T-cell (primary cell): ENCODE data around the gene CNTN5. TPM values are rescaled to one million over a fixed set of nuclear protein-coding genes. Genes with fewer than 3 reads are reported as not detected.

Experiments used
- ATAC-seq, 4 experiments: fragments of 200-7000 bp in 3 of 4; fragments of 150-1000 bp in 1 of 4; cut with Tn5 transposase; replicated peaks in 1 of 4; 1 replicate in 3 of 4; 2 replicates in 1 of 4; pipeline ENCODE4 v1.10.0; 2021; ENCODE audit warnings: moderate library complexity in 3 of 4, mild to moderate bottlenecking in 2 of 4, moderate number of reproducible peaks in 1 of 4
- CTCF ChIA-PET, 2 donors: fragments of 300-600 bp; sonication (Branson Sonifier 250); formaldehyde crosslinking; loops; one replicate each; lab custom pipeline; 2022; ENCODE audit warnings: antibody characterized with exemption in 2 of 2; lab: Charles Lee
- POLR2A ChIA-PET, 2 donors: fragments of 300-600 bp; sonication (Branson Sonifier 250); formaldehyde crosslinking; loops; one replicate each; lab custom pipeline; 2022; ENCODE audit warnings: antibody characterized with exemption in 2 of 2; lab: Charles Lee
- DNase-seq, 35 experiments: peaks; one replicate each; pipeline versions ENCODE4 v3.0.0 to v3.0.0-alpha.2; 2013 to 2023
- H3K27ac ChIP-seq: one replicate; pipeline ENCODE4 v1.5.1; 2013; ENCODE audit warnings: low read length
- H3K27me3 ChIP-seq, 2 experiments: replicated peaks in 1 of 2; 1 replicate in 1 of 2; 2 replicates in 1 of 2; pipeline versions ENCODE4 v1.6.1 to v1.7.0; 2013; ENCODE audit warnings: low read length in 1 of 2, mixed read lengths in 1 of 2; ENCODE audit not compliant: control insufficient read depth in 2 of 2, insufficient read depth in 2 of 2; ENCODE audit errors: extremely low read depth in 1 of 2
- H3K36me3 ChIP-seq, 2 donors: 1 replicate in 1 of 2; 2 replicates in 1 of 2; pipeline versions ENCODE4 v1.6.1 to v1.7.0; 2013; ENCODE audit warnings: low read length in 1 of 2; ENCODE audit not compliant: control insufficient read depth in 2 of 2, insufficient read depth in 1 of 2; ENCODE audit errors: extremely low read depth in 1 of 2
- H3K4me1 ChIP-seq, 2 experiments: 1 replicate in 1 of 2; 2 replicates in 1 of 2; pipeline versions ENCODE4 v1.6.1 to v1.7.0; 2013; ENCODE audit warnings: low read length in 2 of 2, mixed read lengths in 1 of 2; ENCODE audit not compliant: insufficient read depth in 2 of 2, control insufficient read depth in 1 of 2; ENCODE audit errors: extremely low read depth in 1 of 2
- H3K4me3 ChIP-seq, 2 donors: 1 replicate in 1 of 2; 2 replicates in 1 of 2; pipeline versions ENCODE4 v1.5.1 to v1.7.0; 2013; ENCODE audit warnings: mild to moderate bottlenecking in 2 of 2, low read length in 1 of 2, moderate library complexity in 1 of 2; ENCODE audit not compliant: control insufficient read depth in 1 of 2; ENCODE audit errors: extremely low read depth in 1 of 2
- H3K9me3 ChIP-seq: 2 replicates; pipeline ENCODE4 v1.7.0; 2013
- H3K27ac Mint-ChIP-seq, 2 donors: one replicate each; pipeline ENCODE4 v1.8.0; 2020 to 2021; ENCODE audit warnings: mild to moderate bottlenecking in 2 of 2, mixed read lengths in 2 of 2
- H3K27me3 Mint-ChIP-seq, 2 donors: one replicate each; pipeline ENCODE4 v1.8.0; 2021 to 2022; ENCODE audit warnings: mixed read lengths in 2 of 2
- H3K36me3 Mint-ChIP-seq: one replicate; pipeline ENCODE4 v1.8.0; 2021; ENCODE audit warnings: mixed read lengths
- H3K4me1 Mint-ChIP-seq, 3 donors: one replicate each; pipeline ENCODE4 v1.8.0; 2020 to 2022; ENCODE audit warnings: mixed read lengths in 3 of 3, mild to moderate bottlenecking in 1 of 3
- H3K4me3 Mint-ChIP-seq, 3 donors: one replicate each; pipeline ENCODE4 v1.8.0; 2020 to 2022; ENCODE audit warnings: mild to moderate bottlenecking in 3 of 3, mixed read lengths in 3 of 3, moderate library complexity in 3 of 3
- H3K9me3 Mint-ChIP-seq, 3 donors: one replicate each; pipeline ENCODE4 v1.8.0; 2020 to 2022; ENCODE audit warnings: mixed read lengths in 3 of 3
- WGBS: methylation state at CpG from one replicate; pipeline ENCODE4 v1.1.5; 2013; ENCODE audit warnings: missing lambda C conversion rate; ENCODE audit not compliant: insufficient coverage; 5-methylcytosine and 5-hydroxymethylcytosine counted together
- total RNA-seq, 35 experiments: library from RNA in 6 of 35; stranded (reverse) in 6 of 35; fragments of 120-200 nt in 1 of 35; gene quantifications; one replicate each; pipeline versions ENCODE4 v1.2.1 to v1.2.4 and lab custom pipeline; 2013 to 2026

Gene CNTN5
- total RNA-seq (not detected), total RNA-seq (lab: John Stamatoyannopoulos, UW) (0 to 0.08 (median 0) reads per million in 29 experiments)
- 0.13 TPM for total RNA-seq (2013)

DNA sequence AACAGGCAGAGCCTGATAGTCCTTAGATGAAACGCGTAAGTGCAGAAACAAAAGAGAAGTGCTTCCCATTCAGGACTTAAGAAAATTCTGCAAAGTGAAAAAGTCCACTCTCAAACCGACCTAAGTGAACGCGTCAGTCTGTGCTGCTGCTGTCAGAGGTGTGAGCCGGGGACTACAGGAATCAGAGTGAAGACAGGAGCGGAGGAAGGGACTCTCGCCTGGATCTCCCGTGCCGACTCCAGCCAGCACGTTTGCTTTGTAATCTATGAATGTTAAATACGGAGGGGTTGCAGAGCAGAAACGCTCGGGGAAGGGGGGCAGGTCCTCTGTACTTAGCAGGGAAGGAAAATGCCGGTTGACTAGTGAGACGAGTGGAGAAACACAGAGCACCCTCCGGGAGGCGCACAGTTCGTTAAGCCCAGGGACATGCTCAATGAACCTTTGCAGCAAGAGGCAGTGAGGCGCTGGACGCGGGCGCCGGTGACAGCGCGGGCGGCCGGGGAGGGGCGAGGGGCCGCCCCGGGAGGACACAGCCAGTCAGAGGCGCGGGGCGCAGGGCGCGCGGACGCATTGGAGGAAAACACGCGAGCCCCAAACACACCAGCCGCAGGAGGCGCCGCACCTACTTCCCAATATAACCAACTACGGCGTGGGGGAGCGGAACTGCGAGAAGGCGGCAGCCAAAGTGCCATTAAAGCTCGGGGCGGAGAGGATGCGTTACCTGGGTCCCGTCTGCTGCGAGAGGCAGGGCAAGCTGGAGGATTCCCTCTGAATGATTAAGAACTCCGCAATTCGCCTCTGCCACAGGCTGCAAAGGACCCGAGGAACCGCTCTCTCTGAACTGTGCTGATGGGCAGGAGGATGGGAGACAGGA lies at the start of gene CNTN5:
Gene CNTN5 (plus strand): TSS at position 598 of the 874 bp plus-strand sequence.
- Histone ChIP-seq H3K27ac (no peak within 1 kb of the TSS), H3K4me1 (peaks cover 0 to 3% of the 10 kb centered on the region in 2 experiments), H3K27me3 (peaks cover 6 to 10% of the 10 kb centered on the region in 2 experiments), H3K36me3 (no peaks in the 10 kb centered on the region), H3K4me3 (no peak within 1 kb of the TSS), H3K9me3 (no peaks in the 10 kb centered on the region)
- ChIA-PET CTCF (no interaction called here), POLR2A (no interaction called here)
- peak; percentile 32 to 70 (median 34) for ATAC-seq
- Mint-ChIP-seq H3K4me1 (peaks cover 7 to 12% (median 9%) of the 10 kb centered on the region in 3 donors), H3K9me3 (no peaks in the 10 kb centered on the region), H3K27ac (no peak within 1 kb of the TSS), H3K36me3 (no peaks in the 10 kb centered on the region), H3K4me3 (peak within 1 kb of the TSS in 2 of 3 donors; percentile 5 to 62), H3K27me3 (peaks cover 22% of the 10 kb centered on the region in 2 donors)
- peak in 7 of 35 experiments; percentile 0 to 8 (median 2) for DNase-seq
- 3% methylated on average over 51 of the region's 57 CpGs for WGBS

DNA sequence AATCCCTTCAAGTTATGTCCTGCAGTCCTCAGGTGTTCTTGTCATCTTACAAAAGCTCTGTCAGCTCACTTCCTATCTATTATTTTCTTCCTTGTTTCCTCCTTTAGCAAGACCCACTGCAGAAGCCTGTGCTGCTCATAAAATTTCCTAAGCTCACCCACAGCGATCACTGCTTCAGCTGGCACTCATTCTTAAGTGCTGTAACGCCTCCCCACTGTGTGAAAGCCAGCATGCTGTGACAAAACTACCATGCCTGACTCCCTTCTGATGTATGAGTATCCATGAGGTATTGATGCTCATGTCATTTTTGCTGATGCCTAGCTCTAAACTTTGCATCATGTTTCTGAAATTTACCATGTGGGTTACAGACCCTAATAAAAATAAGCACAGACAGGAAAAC lies 41.5 kb upstream of the CNTN5 start:
- Histone ChIP-seq H3K27me3 (no peaks in the 10 kb centered on the region), H3K27ac (no peak overlapping the region), H3K4me3 (no peak overlapping the region), H3K4me1 (no peaks in the 10 kb centered on the region), H3K9me3 (peaks cover 2% of the 10 kb centered on the region), H3K36me3 (no peaks in the 10 kb centered on the region)
- Mint-ChIP-seq H3K27ac (no peak overlapping the region), H3K9me3 (peaks cover 4 to 13% (median 9%) of the 10 kb centered on the region in 3 donors), H3K4me1 (no peaks in the 10 kb centered on the region), H3K4me3 (no peak overlapping the region), H3K36me3 (no peaks in the 10 kb centered on the region), H3K27me3 (no peaks in the 10 kb centered on the region)
- DNase-seq = no peak
- ChIA-PET POLR2A (no interaction called here), CTCF (no interaction called here)
- ATAC-seq = no peak
- 66% methylated on average over 2 of the region's 2 CpGs for WGBS

- H3K36me3 ChIP-seq = no peaks in the 10 kb centered on the region
- ATAC-seq (no peak), DNase-seq (peak in 1 of 35 experiments; percentile 50)
- CTCF ChIA-PET = interaction anchor here (0.7 to 1.2 kb wide), 6 partner anchors 8 to 1872 kb away, joined by 3 to 5 read pairs (median 3); no protein-coding TSS in a partner anchor
- Mint-ChIP-seq H3K9me3 (no peaks in the 10 kb centered on the region), H3K36me3 (no peaks in the 10 kb centered on the region), H3K27me3 (peaks cover 19% of the 10 kb centered on the region in 2 donors), H3K27ac (no peak overlapping the region), H3K4me1 (peaks cover 6 to 10% (median 7%) of the 10 kb centered on the region in 3 donors), H3K4me3 (no peak overlapping the region)
- POLR2A ChIA-PET = no interaction called here
- WGBS = no CpG with 5 or more reads among the region's 3 CpGs
- H3K4me1 ChIP-seq = peaks cover 0 to 3% of the 10 kb centered on the region in 2 experiments
- H3K4me3 ChIP-seq = no peak overlapping the region
- no peak overlapping the region for H3K27ac ChIP-seq
- H3K9me3 ChIP-seq = no peaks in the 10 kb centered on the region
- peaks cover 2 to 7% of the 10 kb centered on the region in 2 experiments for H3K27me3 ChIP-seq
Measured at GRCh38 chr11:99015634-99016454, 4.9 kb upstream of the CNTN5 start.

DNA sequence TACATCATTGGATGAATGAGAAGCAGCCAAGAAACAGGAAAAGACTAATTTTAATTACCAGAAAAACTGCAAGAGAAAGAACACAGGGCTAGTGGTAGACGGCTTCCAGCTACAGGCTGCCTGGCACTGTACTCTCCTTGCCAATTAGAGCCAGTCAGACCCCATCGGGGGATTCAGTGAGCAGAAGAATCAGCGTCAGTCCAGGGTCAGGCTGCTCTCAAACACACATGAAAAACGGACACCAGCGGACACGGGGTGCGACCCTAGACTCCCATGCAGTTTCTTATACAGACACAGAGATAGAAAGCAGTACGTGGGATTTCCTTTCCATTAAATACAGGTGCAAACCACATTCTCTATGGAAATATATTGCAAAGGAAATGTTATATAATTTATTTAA lies 1.1 kb upstream of the CNTN5 start:
- Mint-ChIP-seq H3K9me3 (no peaks in the 10 kb centered on the region), H3K4me1 (peaks cover 7 to 12% (median 9%) of the 10 kb centered on the region in 3 donors), H3K4me3 (peak overlapping the region in 1 of 3 donors; percentile 62), H3K27me3 (peaks cover 22% of the 10 kb centered on the region in 2 donors), H3K36me3 (no peaks in the 10 kb centered on the region), H3K27ac (no peak overlapping the region)
- DNase-seq = no peak
- Histone ChIP-seq H3K27ac (no peak overlapping the region), H3K4me1 (peaks cover 0 to 3% of the 10 kb centered on the region in 2 experiments), H3K36me3 (no peaks in the 10 kb centered on the region), H3K27me3 (peaks cover 6 to 10% of the 10 kb centered on the region in 2 experiments), H3K4me3 (no peak overlapping the region), H3K9me3 (no peaks in the 10 kb centered on the region)
- POLR2A ChIA-PET = no interaction called here
- CTCF ChIA-PET = no interaction called here
- no peak for ATAC-seq
- 80% methylated on average over 4 of the region's 8 CpGs for WGBS

DNA sequence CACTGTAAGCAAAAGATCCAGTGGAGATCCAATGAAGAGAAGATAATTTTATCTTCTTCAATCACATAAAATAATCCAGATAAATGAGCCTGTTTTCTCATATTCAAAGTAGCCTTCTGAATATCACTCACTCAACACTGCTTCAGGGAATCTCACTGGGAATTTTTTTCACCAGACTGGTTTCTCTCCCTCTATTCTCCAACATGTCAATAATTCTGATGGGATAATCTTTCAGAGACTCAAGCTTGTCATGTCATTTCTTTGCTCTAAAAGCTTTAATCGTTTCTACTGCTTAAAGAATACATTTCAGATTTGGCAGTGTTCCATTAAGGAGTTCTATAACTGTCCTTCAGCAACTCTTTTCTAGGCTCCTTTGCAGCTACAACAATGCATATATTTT lies 16.3 kb downstream of the CNTN5 start:
- no peaks in the 10 kb centered on the region for H3K4me1 ChIP-seq
- H3K4me3 ChIP-seq = no peak overlapping the region
- Mint-ChIP-seq H3K4me3 (no peak overlapping the region), H3K36me3 (no peaks in the 10 kb centered on the region), H3K4me1 (no peaks in the 10 kb centered on the region), H3K27ac (no peak overlapping the region), H3K27me3 (no peaks in the 10 kb centered on the region), H3K9me3 (peaks cover 0 to 4% (median 0%) of the 10 kb centered on the region in 3 donors)
- ChIA-PET POLR2A (no interaction called here), CTCF (no interaction called here)
- H3K9me3 ChIP-seq = no peaks in the 10 kb centered on the region
- no peak overlapping the region for H3K27ac ChIP-seq
- no peaks in the 10 kb centered on the region for H3K36me3 ChIP-seq
- DNase-seq (no peak), ATAC-seq (no peak)
- no peaks in the 10 kb centered on the region for H3K27me3 ChIP-seq
- no CpG with 5 or more reads among the region's 1 CpG for WGBS

DNA sequence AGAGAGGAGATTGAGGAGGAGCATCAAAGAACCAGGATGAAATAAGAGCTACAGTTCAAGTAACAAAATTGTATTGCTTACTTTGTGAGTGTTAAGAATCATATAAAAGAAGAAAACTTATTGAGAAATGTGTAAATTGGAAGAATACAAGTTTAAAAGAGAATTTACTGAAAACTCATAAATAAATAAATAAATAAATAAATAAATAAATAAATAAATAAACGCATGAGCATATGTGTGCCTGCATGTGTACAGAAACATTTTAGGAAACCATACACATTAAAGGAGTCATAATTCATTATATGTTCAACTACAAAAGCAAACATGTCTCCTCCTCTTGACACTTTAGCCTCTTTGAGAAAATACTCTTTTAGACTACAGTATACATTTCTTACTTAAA lies 42.6 kb downstream of the CNTN5 start:
- Histone ChIP-seq H3K27ac (no peak overlapping the region), H3K4me3 (no peak overlapping the region), H3K36me3 (no peaks in the 10 kb centered on the region), H3K9me3 (no peaks in the 10 kb centered on the region), H3K27me3 (no peaks in the 10 kb centered on the region), H3K4me1 (no peaks in the 10 kb centered on the region)
- ATAC-seq = no peak
- ChIA-PET CTCF (no interaction called here), POLR2A (no interaction called here)
- DNase-seq = no peak
- H3K4me3 Mint-ChIP-seq = no peak overlapping the region
- WGBS = no CpG with 5 or more reads among the region's 1 CpG
- H3K27me3 Mint-ChIP-seq = no peaks in the 10 kb centered on the region
- no peak overlapping the region for H3K27ac Mint-ChIP-seq
- no peaks in the 10 kb centered on the region for H3K4me1 Mint-ChIP-seq
- no peaks in the 10 kb centered on the region for H3K36me3 Mint-ChIP-seq
- H3K9me3 Mint-ChIP-seq = peaks cover 0 to 9% (median 7%) of the 10 kb centered on the region in 3 donors
